GM18861 (cell line): Measurements from ENCODE around the gene SPIN1.
"Not testable (repeated sequence)": the region's sequence is repeated elsewhere in the genome, so short reads cannot be mapped to it uniquely, and the experiment has no call there.

Experiments
- ATAC-seq: cut with Tn5 transposase; IDR thresholded peaks from one replicate; pipeline ENCODE4 v1.9.1; 2021; ENCODE audit not compliant: unreplicated experiment

The SPIN1 gene

GRCh38 chr9:88388203-88388885 lies at the start of gene SPIN1:
SPIN1 (plus strand) TSS chr9:88388444; CDS start chr9:88426540, 38,096 bp downstream.
- peak; percentile 85 for ATAC-seq

GRCh38 chr9:88339317-88339716 lies 48.9 kb upstream of the SPIN1 start:
- ATAC-seq = no peak

- no peak for ATAC-seq
These were observed 46.0 kb upstream of the SPIN1 start for GRCh38 chr9:88342246-88342645.

DNA sequence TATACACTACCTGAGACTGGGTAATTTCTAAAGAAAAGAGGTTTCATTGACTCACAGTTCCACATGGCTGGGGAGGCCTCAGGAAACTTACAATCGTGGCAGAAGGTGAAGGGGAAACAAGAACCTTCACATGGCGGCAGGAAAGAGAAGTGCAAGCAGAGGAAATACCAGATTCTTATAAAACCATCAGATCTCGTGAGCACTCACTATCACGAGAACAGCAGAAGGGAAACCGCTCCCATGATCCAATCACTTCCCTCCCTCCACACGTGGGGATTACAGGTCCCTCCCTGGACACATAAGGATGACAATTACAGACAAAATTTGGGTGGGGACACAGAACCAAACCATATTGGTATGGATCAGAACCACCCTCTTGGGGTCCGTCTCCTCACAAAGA lies 44.2 kb upstream of the SPIN1 start:
- no peak for ATAC-seq

- ATAC-seq = not testable (repeated sequence)
These were observed 37.9 kb upstream of the SPIN1 start for GRCh38 chr9:88350354-88350753.

GRCh38 chr9:88355166-88355565 lies 33.1 kb upstream of the SPIN1 start:
- no peak for ATAC-seq

- ATAC-seq = not testable (repeated sequence)
These were observed 31.0 kb upstream of the SPIN1 start for GRCh38 chr9:88357250-88357649.

GRCh38 chr9:88358723-88359122 lies 29.5 kb upstream of the SPIN1 start:
- no peak for ATAC-seq

- no peak for ATAC-seq
These were observed 28.3 kb upstream of the SPIN1 start for GRCh38 chr9:88359974-88360373.

DNA sequence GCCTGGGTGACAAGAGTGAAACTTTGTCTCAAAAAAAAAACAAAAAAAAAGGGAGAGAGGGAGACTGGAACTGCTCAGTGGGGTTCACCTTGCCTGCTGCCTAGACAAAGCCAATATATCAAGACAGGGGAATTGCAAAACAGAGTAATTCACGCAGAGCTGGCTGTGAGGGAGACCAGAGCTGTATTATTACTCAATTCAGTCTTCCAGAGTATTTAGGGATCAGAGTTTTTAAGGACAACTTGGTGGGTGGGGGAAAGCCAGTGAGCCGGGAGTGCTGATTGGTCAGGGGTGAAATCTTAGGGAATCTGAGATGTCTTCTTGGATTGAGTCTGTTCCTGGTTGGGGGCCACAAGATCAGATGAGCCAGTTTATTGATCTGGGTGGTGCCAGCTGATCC lies 25.6 kb upstream of the SPIN1 start:
- no peak for ATAC-seq

GRCh38 chr9:88363661-88364060 lies 24.6 kb upstream of the SPIN1 start:
- no peak for ATAC-seq

DNA sequence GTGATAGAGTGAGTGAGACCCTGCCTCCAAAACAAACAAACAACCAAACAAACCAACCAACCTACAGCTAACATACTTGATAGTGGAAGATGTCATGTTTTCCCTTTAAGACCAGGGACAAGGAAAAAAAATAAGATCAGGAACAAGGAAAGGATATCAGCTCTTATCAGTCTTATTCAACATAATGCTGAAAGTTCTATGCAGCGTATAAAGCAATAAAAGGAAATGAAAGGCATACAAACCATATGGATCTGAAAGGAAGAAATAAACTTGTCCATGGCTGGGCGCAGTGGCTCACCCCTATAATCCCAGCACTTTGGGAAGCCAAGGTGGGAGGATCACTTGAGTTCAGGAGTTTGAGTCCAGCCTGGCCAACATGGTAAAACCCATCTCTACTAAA lies 23.5 kb upstream of the SPIN1 start:
- ATAC-seq = no peak

DNA sequence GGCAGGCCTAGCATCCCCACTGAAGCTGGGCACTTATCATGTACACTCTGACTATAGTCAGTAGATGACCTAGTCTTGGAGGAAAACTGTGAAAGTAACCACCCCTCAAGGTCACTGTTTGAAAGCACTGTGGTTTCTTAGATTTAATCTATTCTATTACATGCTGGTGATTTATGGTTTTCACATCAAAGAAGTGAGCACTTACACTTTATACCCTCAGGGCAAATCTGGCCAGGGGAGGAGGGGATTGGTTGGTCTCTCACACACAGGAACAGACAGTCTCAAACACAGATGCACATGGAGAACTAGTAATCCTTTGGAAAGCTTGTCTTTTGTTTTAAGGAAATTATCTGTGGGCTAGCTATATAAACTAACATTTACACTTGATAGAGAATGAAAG lies 17.9 kb upstream of the SPIN1 start:
- no peak for ATAC-seq

DNA sequence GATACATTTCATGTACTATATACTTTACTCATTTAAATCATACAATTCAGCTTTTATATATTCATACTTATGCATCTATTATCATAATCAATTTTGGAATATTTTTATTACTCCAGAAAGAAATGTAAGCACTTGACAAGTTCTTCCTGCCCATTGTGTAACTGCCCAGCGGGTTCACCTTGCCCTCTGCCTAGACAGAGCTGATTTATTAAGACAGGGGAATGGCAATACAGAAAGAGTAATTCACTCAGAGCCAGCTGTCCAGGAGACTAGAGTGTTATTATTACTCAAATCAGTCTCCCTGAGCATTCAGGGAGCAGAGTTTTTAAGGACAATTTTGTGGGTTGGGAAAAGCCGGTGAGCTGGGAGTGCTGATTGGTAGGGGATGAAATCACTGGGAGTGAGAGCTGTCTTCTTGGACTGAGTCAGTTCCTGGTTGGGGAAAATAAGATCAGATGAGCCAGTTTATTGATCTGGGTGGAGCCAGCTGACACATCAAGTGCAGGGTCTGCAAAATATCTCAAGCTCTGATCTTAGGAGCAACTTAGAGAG lies 16.1 kb upstream of the SPIN1 start:
- ATAC-seq = no peak

GRCh38 chr9:88373045-88373444 lies 15.2 kb upstream of the SPIN1 start:
- no peak for ATAC-seq

DNA sequence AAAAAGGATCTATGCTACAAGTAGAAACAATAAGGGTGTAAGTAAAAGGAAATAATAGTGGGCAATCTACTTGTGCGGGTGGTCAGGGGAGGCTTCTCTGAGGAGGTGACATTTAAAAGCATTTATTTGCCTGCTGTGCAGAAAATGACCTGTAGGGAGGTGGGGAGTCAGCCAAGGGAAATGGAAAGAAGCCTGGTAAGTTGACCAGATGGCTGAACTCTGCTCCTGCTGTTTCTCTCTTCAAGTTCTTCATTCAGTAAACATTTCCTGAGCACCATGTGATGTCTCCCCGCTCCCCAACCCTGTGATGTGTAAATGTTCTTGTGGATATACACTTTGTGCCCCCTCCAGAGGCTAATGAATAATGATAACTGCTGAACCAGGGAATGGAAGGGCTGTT lies 9.9 kb upstream of the SPIN1 start:
- ATAC-seq = no peak

DNA sequence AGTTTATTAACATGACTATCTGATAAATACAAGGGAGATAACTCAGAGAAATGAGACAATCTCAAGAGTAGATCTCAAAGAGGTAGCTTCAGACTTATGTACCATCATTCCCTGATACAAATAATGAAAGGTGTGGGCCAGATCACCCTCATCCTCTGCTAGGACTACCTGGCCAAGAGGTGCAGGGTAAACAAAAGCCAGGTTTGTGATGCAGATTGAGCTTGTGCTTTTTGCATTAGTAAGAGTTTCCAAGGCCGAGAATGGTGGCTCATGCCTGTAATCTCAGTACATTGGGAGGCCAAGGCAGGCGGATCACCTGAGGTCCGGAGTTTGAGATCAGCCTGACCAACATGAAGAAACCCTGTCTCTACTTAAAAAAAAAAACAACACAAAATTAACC lies 8.9 kb upstream of the SPIN1 start:
- no peak for ATAC-seq

DNA sequence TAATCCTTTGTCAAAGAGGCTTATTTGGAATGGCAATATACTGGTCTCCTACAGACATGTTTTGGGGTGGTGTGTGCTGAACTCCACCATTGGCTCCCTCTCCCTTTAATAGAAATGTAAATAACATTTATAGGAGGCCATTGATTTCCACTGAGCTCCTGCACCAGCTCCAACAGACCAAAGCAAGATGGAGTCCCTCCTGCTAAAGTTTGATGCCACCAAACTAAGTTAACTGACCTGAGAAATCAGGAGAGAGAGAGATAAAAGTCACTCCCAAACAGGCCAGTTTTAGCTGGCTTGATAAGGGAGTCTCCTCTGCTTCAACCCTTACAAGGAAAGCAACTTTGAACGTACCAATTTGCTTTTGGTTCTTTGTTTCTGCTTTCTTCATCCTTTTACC lies 8.1 kb upstream of the SPIN1 start:
- ATAC-seq = no peak

GRCh38 chr9:88381322-88381721 lies 6.9 kb upstream of the SPIN1 start:
- not testable (repeated sequence) for ATAC-seq

DNA sequence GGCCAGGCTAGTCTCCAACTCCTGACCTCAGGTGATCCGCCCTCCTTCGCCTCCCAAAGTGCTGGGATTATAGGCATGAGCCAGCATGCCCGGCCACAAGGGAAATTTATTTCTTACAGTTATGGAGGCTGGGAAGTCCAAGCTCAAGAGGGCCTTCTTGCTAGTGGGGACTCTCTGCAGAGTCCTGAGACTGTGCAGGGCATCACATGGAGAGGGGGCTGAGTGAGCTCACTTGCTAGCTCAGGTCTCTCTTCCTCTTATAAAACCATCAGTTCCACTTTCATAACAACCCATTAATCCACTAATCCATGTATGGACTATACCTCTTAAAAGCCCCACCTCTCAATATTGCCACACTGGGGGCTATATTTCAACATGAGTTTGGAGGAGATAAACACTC lies 5.1 kb upstream of the SPIN1 start:
- ATAC-seq = no peak

- ATAC-seq = not testable (repeated sequence)
These were observed 2.1 kb upstream of the SPIN1 start for GRCh38 chr9:88386137-88386536.

GRCh38 chr9:88387036-88387551 lies 1.1 kb upstream of the SPIN1 start:
- ATAC-seq = no peak
